Measurements from ENCODE around the gene DCAF5.

GRCh38 chr14:69036757-69037506, 116.0 kb downstream of the DCAF5 start:
- TF ChIP-seq CTCF (IDR thresholded peaks at IDR 0.05) (no peak), POLR2A (IDR thresholded peaks at IDR 0.05) (no peak)
